Esophagus squamous epithelium (tissue), 4 donors: ENCODE data around the gene SLC17A7.

Experiments used
- CTCF ChIP-seq, 6 experiments: fragments of 450-650 bp in 4 of 6; fragments of 200-600 bp in 2 of 6; sonication (generic) in 2 of 6; IDR thresholded peaks; one replicate each; pipeline ENCODE4 v1.5.1; 2016 to 2019; ENCODE audit warnings: antibody characterized with exemption in 6 of 6, mild to moderate bottlenecking in 4 of 6, moderate library complexity in 4 of 6
- POLR2A ChIP-seq, 4 donors: fragments of 450-650 bp; IDR thresholded peaks; one replicate each; pipeline ENCODE4 v1.6.1; 2017; ENCODE audit warnings: antibody characterized with exemption in 4 of 4, mild to moderate bottlenecking in 4 of 4, moderate library complexity in 3 of 4

- TF ChIP-seq CTCF (IDR thresholded peaks at IDR 0.05) (no peak), POLR2A (IDR thresholded peaks at IDR 0.05) (no peak)
Observed at GRCh38 chr19:49442354-49442753, 1.0 kb upstream of the SLC17A7 start.
